ENCODE results near the gene UCP1.

The UCP1 gene

GRCh38 chr4:140568507-140569306, at the start of gene UCP1:
TSS of gene UCP1 (minus strand) at chr4:140568961. CDS start at chr4:140568729, 232 bp downstream.
- DNase-seq (ENCODE audit: low read depth in 2 of 2) = no peak

GRCh38 chr4:140617499-140618248, 48.9 kb upstream of the UCP1 start:
- DNase-seq (ENCODE audit: low read depth in 2 of 2) = no peak

GRCh38 chr4:140615451-140615850, 46.7 kb upstream of the UCP1 start:
- no peak for DNase-seq (ENCODE audit: low read depth in 2 of 2)

- no peak for DNase-seq (ENCODE audit: low read depth in 2 of 2)
These were observed 43.6 kb upstream of the UCP1 start for GRCh38 chr4:140612357-140612756.

GRCh38 chr4:140611854-140612253, 43.1 kb upstream of the UCP1 start:
- DNase-seq (ENCODE audit: low read depth in 2 of 2) = no peak

- DNase-seq (ENCODE audit: low read depth in 2 of 2) = peak; percentile 6 to 10
These were observed 41.0 kb upstream of the UCP1 start for GRCh38 chr4:140609548-140610425.

- DNase-seq (ENCODE audit: low read depth in 2 of 2) = no peak
These were observed 39.1 kb upstream of the UCP1 start for GRCh38 chr4:140607852-140608251.

- DNase-seq (ENCODE audit: low read depth in 2 of 2) = no peak
These were observed 35.8 kb upstream of the UCP1 start for GRCh38 chr4:140604544-140604943.

- DNase-seq (ENCODE audit: low read depth in 2 of 2) = no peak
These were observed 34.5 kb upstream of the UCP1 start for GRCh38 chr4:140603286-140603685.

GRCh38 chr4:140602714-140603113, 34.0 kb upstream of the UCP1 start:
- no peak for DNase-seq (ENCODE audit: low read depth in 2 of 2)

GRCh38 chr4:140600408-140600807, 31.6 kb upstream of the UCP1 start:
- DNase-seq (ENCODE audit: low read depth in 2 of 2) = no peak

- DNase-seq (ENCODE audit: low read depth in 2 of 2) = no peak
These were observed 26.3 kb upstream of the UCP1 start for GRCh38 chr4:140595065-140595464.

GRCh38 chr4:140584439-140584838, 15.7 kb upstream of the UCP1 start:
- no peak for DNase-seq (ENCODE audit: low read depth in 2 of 2)

GRCh38 chr4:140581078-140581477, 12.3 kb upstream of the UCP1 start:
- no peak for DNase-seq (ENCODE audit: low read depth in 2 of 2)

GRCh38 chr4:140579278-140579677, 10.5 kb upstream of the UCP1 start:
- no peak for DNase-seq (ENCODE audit: low read depth in 2 of 2)

GRCh38 chr4:140575489-140575888, 6.7 kb upstream of the UCP1 start:
- DNase-seq (ENCODE audit: low read depth in 2 of 2) = no peak

- no peak for DNase-seq (ENCODE audit: low read depth in 2 of 2)
These were observed 2.9 kb upstream of the UCP1 start for GRCh38 chr4:140571620-140572019.

- no peak for DNase-seq (ENCODE audit: low read depth in 2 of 2)
These were observed 512 bp upstream of the UCP1 start for GRCh38 chr4:140569307-140569638.

GRCh38 chr4:140559696-140560095, 9.1 kb downstream of the UCP1 start:
- no peak for DNase-seq (ENCODE audit: low read depth in 2 of 2)

- DNase-seq (ENCODE audit: low read depth in 2 of 2) = no peak
These were observed 10.8 kb downstream of the UCP1 start for GRCh38 chr4:140557831-140558435.

GRCh38 chr4:140556372-140557085, 12.2 kb downstream of the UCP1 start:
- no peak for DNase-seq (ENCODE audit: low read depth in 2 of 2)
